ENCODE measurements around the gene HDAC4. TPM values are rescaled to one million over a fixed set of nuclear protein-coding genes. Genes with fewer than 3 reads are reported as not detected.

The HDAC4 gene
- total and polyA plus RNA-seq, 2 experiments from 2014 or later = 8.1 to 41.8 TPM

DNA sequence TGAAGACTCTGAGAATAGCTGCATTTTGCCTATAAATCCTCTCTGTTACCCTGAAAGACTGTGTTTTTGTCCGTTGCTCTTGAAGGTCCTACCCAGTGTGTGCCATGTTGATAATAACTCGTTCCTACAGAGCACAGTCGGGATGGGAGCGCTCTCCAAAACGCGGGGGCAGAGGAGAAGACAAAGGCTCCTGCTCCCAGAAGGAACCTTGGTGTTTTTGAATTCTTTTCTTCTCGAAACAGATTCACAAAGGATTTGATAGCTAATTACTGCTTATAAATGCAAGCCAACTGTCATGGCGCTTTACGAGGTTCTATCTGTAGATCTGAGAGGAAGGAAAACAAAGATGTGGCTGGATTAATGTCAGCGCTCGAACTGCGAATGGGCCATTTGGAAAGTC is 19.3 kb upstream of the HDAC4 start (continued):
- TF ChIP-seq, protein P1, sequence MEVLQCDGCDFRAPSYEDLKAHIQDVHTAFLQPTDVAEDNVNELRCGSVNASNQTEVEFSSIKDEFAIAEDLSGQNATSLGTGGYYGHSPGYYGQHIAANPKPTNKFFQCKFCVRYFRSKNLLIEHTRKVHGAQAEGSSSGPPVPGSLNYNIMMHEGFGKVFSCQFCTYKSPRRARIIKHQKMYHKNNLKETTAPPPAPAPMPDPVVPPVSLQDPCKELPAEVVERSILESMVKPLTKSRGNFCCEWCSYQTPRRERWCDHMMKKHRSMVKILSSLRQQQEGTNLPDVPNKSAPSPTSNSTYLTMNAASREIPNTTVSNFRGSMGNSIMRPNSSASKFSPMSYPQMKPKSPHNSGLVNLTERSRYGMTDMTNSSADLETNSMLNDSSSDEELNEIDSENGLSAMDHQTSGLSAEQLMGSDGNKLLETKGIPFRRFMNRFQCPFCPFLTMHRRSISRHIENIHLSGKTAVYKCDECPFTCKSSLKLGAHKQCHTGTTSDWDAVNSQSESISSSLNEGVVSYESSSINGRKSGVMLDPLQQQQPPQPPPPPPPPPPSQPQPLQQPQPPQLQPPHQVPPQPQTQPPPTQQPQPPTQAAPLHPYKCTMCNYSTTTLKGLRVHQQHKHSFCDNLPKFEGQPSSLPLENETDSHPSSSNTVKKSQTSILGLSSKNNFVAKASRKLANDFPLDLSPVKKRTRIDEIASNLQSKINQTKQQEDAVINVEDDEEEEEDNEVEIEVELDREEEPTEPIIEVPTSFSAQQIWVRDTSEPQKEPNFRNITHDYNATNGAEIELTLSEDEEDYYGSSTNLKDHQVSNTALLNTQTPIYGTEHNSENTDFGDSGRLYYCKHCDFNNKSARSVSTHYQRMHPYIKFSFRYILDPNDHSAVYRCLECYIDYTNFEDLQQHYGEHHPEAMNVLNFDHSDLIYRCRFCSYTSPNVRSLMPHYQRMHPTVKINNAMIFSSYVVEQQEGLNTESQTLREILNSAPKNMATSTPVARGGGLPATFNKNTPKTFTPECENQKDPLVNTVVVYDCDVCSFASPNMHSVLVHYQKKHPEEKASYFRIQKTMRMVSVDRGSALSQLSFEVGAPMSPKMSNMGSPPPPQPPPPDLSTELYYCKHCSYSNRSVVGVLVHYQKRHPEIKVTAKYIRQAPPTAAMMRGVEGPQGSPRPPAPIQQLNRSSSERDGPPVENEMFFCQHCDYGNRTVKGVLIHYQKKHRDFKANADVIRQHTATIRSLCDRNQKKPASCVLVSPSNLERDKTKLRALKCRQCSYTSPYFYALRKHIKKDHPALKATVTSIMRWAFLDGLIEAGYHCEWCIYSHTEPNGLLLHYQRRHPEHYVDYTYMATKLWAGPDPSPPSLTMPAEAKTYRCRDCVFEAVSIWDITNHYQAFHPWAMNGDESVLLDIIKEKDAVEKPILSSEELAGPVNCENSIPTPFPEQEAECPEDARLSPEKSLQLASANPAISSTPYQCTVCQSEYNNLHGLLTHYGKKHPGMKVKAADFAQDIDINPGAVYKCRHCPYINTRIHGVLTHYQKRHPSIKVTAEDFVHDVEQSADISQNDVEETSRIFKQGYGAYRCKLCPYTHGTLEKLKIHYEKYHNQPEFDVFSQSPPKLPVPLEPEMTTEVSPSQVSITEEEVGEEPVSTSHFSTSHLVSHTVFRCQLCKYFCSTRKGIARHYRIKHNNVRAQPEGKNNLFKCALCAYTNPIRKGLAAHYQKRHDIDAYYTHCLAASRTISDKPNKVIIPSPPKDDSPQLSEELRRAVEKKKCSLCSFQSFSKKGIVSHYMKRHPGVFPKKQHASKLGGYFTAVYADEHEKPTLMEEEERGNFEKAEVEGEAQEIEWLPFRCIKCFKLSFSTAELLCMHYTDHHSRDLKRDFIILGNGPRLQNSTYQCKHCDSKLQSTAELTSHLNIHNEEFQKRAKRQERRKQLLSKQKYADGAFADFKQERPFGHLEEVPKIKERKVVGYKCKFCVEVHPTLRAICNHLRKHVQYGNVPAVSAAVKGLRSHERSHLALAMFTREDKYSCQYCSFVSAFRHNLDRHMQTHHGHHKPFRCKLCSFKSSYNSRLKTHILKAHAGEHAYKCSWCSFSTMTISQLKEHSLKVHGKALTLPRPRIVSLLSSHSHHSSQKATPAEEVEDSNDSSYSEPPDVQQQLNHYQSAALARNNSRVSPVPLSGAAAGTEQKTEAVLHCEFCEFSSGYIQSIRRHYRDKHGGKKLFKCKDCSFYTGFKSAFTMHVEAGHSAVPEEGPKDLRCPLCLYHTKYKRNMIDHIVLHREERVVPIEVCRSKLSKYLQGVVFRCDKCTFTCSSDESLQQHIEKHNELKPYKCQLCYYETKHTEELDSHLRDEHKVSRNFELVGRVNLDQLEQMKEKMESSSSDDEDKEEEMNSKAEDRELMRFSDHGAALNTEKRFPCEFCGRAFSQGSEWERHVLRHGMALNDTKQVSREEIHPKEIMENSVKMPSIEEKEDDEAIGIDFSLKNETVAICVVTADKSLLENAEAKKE (CRISPR knock-in tag; IDR thresholded peaks at IDR 0.05) = no peak
- TF ChIP-seq NANOG (IDR thresholded peaks at IDR 0.05; ENCODE audit: borderline replicate concordance) (no peak), ZNF114 (CRISPR knock-in tag; IDR thresholded peaks at IDR 0.05) (no peak), EZH2 (IDR thresholded peaks at IDR 0.05; ENCODE audit: low read depth, unreplicated experiment) (no peak), STAT1 (IDR thresholded peaks at IDR 0.05; ENCODE audit: unreplicated experiment) (no peak), ZNF331 (CRISPR knock-in tag; IDR thresholded peaks at IDR 0.05; ENCODE audit: low read depth) (no peak), POLR2AphosphoS5 (IDR thresholded peaks at IDR 0.05; ENCODE audit: low read depth) (no peak)
- TF ChIP-seq, protein P2, sequence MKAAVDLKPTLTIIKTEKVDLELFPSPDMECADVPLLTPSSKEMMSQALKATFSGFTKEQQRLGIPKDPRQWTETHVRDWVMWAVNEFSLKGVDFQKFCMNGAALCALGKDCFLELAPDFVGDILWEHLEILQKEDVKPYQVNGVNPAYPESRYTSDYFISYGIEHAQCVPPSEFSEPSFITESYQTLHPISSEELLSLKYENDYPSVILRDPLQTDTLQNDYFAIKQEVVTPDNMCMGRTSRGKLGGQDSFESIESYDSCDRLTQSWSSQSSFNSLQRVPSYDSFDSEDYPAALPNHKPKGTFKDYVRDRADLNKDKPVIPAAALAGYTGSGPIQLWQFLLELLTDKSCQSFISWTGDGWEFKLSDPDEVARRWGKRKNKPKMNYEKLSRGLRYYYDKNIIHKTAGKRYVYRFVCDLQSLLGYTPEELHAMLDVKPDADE (IDR thresholded peaks at IDR 0.05) = no peak

DNA sequence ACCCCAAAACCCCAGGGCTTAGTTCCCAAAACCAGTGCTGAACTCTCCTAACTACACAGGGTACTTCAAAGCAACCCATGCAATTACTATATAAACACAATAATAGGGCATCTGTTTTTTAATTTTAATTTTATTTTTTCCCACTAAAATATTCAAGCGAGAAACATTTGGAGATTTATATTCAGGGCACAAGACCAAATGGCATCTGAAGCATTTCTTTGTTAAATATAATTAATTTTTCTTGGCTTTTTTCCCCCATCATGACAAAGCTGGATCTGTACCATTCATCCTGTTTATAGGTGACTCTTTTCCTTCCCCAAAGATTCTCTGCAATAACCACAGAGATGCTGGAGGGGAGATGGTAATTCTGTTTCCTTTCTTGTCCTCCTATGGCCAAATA is 18.1 kb upstream of the HDAC4 start:
- Histone ChIP-seq H3K36me3 (ENCODE audit: insufficient read depth) (no peaks in the 10 kb centered on the region), H3K27me3 (ENCODE audit: insufficient read depth) (no peaks in the 10 kb centered on the region), H3K9me2 (ENCODE audit: insufficient read depth) (no peaks in the 10 kb centered on the region), H3K4me2 (no peak overlapping the region), H3K4me3 (no peak overlapping the region), H4K20me1 (replicated peaks; ENCODE audit: insufficient read depth) (no peaks in the 10 kb centered on the region), H3K4me1 (ENCODE audit: insufficient read depth) (no peaks in the 10 kb centered on the region), H3K79me2 (replicated peaks; ENCODE audit: insufficient read depth) (no peaks in the 10 kb centered on the region), H3K27ac (ENCODE audit: low read depth) (no peak overlapping the region), H2AFZ (no peak overlapping the region), H3F3A (replicated peaks; ENCODE audit: low read depth) (no peaks in the 10 kb centered on the region)
- Mint-ChIP-seq H3K27ac (no peak overlapping the region), H3K9me3 (no peaks in the 10 kb centered on the region), H3K27me3 (ENCODE audit: insufficient read depth, low read depth, poor library complexity) (peaks cover 2% of the 10 kb centered on the region), H3K4me3 (no peak overlapping the region), H3K4me1 (no peaks in the 10 kb centered on the region; the same call in 2 of the 3 replicates), H3K36me3 (ENCODE audit: low read depth) (no peaks in the 10 kb centered on the region)
- no peak for DNase-seq (ENCODE audit: low spot score)
- TF ChIP-seq, protein P3, sequence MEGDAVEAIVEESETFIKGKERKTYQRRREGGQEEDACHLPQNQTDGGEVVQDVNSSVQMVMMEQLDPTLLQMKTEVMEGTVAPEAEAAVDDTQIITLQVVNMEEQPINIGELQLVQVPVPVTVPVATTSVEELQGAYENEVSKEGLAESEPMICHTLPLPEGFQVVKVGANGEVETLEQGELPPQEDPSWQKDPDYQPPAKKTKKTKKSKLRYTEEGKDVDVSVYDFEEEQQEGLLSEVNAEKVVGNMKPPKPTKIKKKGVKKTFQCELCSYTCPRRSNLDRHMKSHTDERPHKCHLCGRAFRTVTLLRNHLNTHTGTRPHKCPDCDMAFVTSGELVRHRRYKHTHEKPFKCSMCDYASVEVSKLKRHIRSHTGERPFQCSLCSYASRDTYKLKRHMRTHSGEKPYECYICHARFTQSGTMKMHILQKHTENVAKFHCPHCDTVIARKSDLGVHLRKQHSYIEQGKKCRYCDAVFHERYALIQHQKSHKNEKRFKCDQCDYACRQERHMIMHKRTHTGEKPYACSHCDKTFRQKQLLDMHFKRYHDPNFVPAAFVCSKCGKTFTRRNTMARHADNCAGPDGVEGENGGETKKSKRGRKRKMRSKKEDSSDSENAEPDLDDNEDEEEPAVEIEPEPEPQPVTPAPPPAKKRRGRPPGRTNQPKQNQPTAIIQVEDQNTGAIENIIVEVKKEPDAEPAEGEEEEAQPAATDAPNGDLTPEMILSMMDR (conservative IDR thresholded peaks at IDR 0.05; ENCODE audit: low read depth in 2 of 2) = no peak
- TF ChIP-seq ZNF331 (CRISPR knock-in tag; IDR thresholded peaks at IDR 0.05; ENCODE audit: low read depth) = no peak
- ATAC-seq = no peak

All from GM23338 (cell line).